Stimulated activated memory B cell treated with anti-CD40 and anti-IgM and Interleukin-4, amounts not matched to agents 10 μg/mL and 1 μg/mL and 100 μg/mL, for 72 hours (primary cell): ENCODE data around the gene VPS33A.
"Not testable (repeated sequence)": the region's sequence is repeated elsewhere in the genome, so short reads cannot be mapped to it uniquely, and the experiment has no call there.

ENCODE experiments used
- ATAC-seq: fragments of 150-1000 bp; cut with Tn5 transposase; 2 replicates; pipeline ENCODE4 v1.10.0; 2021
- H3K27ac Mint-ChIP-seq: one replicate; pipeline ENCODE4 v1.8.0; 2022; ENCODE audit warnings: mild to moderate bottlenecking, mixed read lengths
- H3K27me3 Mint-ChIP-seq: one replicate; pipeline ENCODE4 v1.8.0; 2022; ENCODE audit warnings: mixed read lengths
- H3K36me3 Mint-ChIP-seq: one replicate; pipeline ENCODE4 v1.8.0; 2022; ENCODE audit warnings: mixed read lengths
- H3K4me1 Mint-ChIP-seq: one replicate; pipeline ENCODE4 v1.8.0; 2022; ENCODE audit warnings: mixed read lengths
- H3K4me3 Mint-ChIP-seq: one replicate; pipeline ENCODE4 v1.8.0; 2022; ENCODE audit warnings: mild to moderate bottlenecking, moderate library complexity, mixed read lengths
- H3K9me3 Mint-ChIP-seq: one replicate; pipeline ENCODE4 v1.8.0; 2022; ENCODE audit warnings: mixed read lengths

VPS33A gene

GRCh38 chr12:122282061-122282460 lies 15.8 kb upstream of the VPS33A start:
- H3K4me1 Mint-ChIP-seq, result no peaks in the 10 kb centered on the region
- no peaks in the 10 kb centered on the region for H3K9me3 Mint-ChIP-seq
- no peak overlapping the region for H3K27ac Mint-ChIP-seq
- H3K27me3 Mint-ChIP-seq, result no peaks in the 10 kb centered on the region
- no peak overlapping the region for H3K4me3 Mint-ChIP-seq
- H3K36me3 Mint-ChIP-seq, result peaks cover 25% of the 10 kb centered on the region
- ATAC-seq, result no peak

- H3K4me1 Mint-ChIP-seq, result no peaks in the 10 kb centered on the region
- no peaks in the 10 kb centered on the region for H3K27me3 Mint-ChIP-seq
- H3K36me3 Mint-ChIP-seq, result peaks cover 45% of the 10 kb centered on the region
- H3K9me3 Mint-ChIP-seq, result no peaks in the 10 kb centered on the region
- no peak overlapping the region for H3K27ac Mint-ChIP-seq
- no peak for ATAC-seq
- no peak overlapping the region for H3K4me3 Mint-ChIP-seq
These were observed 9.9 kb upstream of the VPS33A start for GRCh38 chr12:122276242-122276641.

- Mint-ChIP-seq H3K27me3 (no peaks in the 10 kb centered on the region), H3K27ac (no peak overlapping the region), H3K4me1 (no peaks in the 10 kb centered on the region), H3K36me3 (peaks cover 45% of the 10 kb centered on the region), H3K4me3 (no peak overlapping the region), H3K9me3 (no peaks in the 10 kb centered on the region)
- no peak for ATAC-seq
These were observed 9.2 kb upstream of the VPS33A start for GRCh38 chr12:122275459-122275858.

- H3K4me1 Mint-ChIP-seq, result peaks cover 6% of the 10 kb centered on the region
- no peaks in the 10 kb centered on the region for H3K9me3 Mint-ChIP-seq
- no peaks in the 10 kb centered on the region for H3K27me3 Mint-ChIP-seq
- peak overlapping the region; percentile 98 for H3K27ac Mint-ChIP-seq
- H3K36me3 Mint-ChIP-seq, result peaks cover 12% of the 10 kb centered on the region
- H3K4me3 Mint-ChIP-seq, result peak overlapping the region; percentile 91
- peak; percentile 74 for ATAC-seq
These were observed 436 bp downstream of the VPS33A start for GRCh38 chr12:122265886-122266229.

- Mint-ChIP-seq H3K27ac (peak overlapping the region; percentile 98), H3K36me3 (peaks cover 15% of the 10 kb centered on the region), H3K4me3 (peak overlapping the region; percentile 91), H3K27me3 (no peaks in the 10 kb centered on the region), H3K9me3 (no peaks in the 10 kb centered on the region), H3K4me1 (peaks cover 6% of the 10 kb centered on the region)
- ATAC-seq, result peak; percentile 3
These were observed 818 bp downstream of the VPS33A start for GRCh38 chr12:122265476-122265875.

- ATAC-seq, H3K27ac Mint-ChIP-seq, H3K27me3 Mint-ChIP-seq, H3K4me1 Mint-ChIP-seq, H3K4me3 Mint-ChIP-seq, H3K9me3 Mint-ChIP-seq: not testable (repeated sequence)
- peaks cover 47% of the 10 kb centered on the region for H3K36me3 Mint-ChIP-seq
These were observed 5.6 kb downstream of the VPS33A start for GRCh38 chr12:122260735-122261134.

- ATAC-seq, H3K27me3 Mint-ChIP-seq, H3K4me1 Mint-ChIP-seq, H3K27ac Mint-ChIP-seq, H3K4me3 Mint-ChIP-seq, H3K9me3 Mint-ChIP-seq: not testable (repeated sequence)
- peaks cover 47% of the 10 kb centered on the region for H3K36me3 Mint-ChIP-seq
These were observed 7.4 kb downstream of the VPS33A start for GRCh38 chr12:122258939-122259338.

GRCh38 chr12:122258462-122258861 lies 7.8 kb downstream of the VPS33A start:
- peaks cover 46% of the 10 kb centered on the region for H3K36me3 Mint-ChIP-seq
- not testable (repeated sequence) for H3K27ac Mint-ChIP-seq, H3K9me3 Mint-ChIP-seq, ATAC-seq, H3K4me3 Mint-ChIP-seq, H3K4me1 Mint-ChIP-seq, H3K27me3 Mint-ChIP-seq

GRCh38 chr12:122250536-122250935 lies 15.8 kb downstream of the VPS33A start:
- Mint-ChIP-seq H3K27me3 (no peaks in the 10 kb centered on the region), H3K4me1 (peaks cover 6% of the 10 kb centered on the region), H3K27ac (no peak overlapping the region), H3K36me3 (peaks cover 35% of the 10 kb centered on the region), H3K4me3 (no peak overlapping the region), H3K9me3 (no peaks in the 10 kb centered on the region)
- ATAC-seq, result no peak

- H3K27me3 Mint-ChIP-seq, result no peaks in the 10 kb centered on the region
- ATAC-seq, result no peak
- H3K9me3 Mint-ChIP-seq, result no peaks in the 10 kb centered on the region
- no peak overlapping the region for H3K27ac Mint-ChIP-seq
- H3K36me3 Mint-ChIP-seq, result peaks cover 35% of the 10 kb centered on the region
- H3K4me1 Mint-ChIP-seq, result peaks cover 6% of the 10 kb centered on the region
- no peak overlapping the region for H3K4me3 Mint-ChIP-seq
These were observed 16.2 kb downstream of the VPS33A start for GRCh38 chr12:122250047-122250446.

GRCh38 chr12:122245553-122245952 lies 20.7 kb downstream of the VPS33A start:
- peaks cover 58% of the 10 kb centered on the region for H3K36me3 Mint-ChIP-seq
- no peaks in the 10 kb centered on the region for H3K27me3 Mint-ChIP-seq
- ATAC-seq, result no peak
- no peak overlapping the region for H3K4me3 Mint-ChIP-seq
- H3K27ac Mint-ChIP-seq, result no peak overlapping the region
- no peaks in the 10 kb centered on the region for H3K4me1 Mint-ChIP-seq
- H3K9me3 Mint-ChIP-seq, result no peaks in the 10 kb centered on the region

- H3K4me3 Mint-ChIP-seq, result no peak overlapping the region
These were observed 21.5 kb downstream of the VPS33A start for GRCh38 chr12:122244565-122245371.

GRCh38 chr12:122243965-122244364 lies 22.3 kb downstream of the VPS33A start:
- no peaks in the 10 kb centered on the region for H3K9me3 Mint-ChIP-seq
- no peaks in the 10 kb centered on the region for H3K4me1 Mint-ChIP-seq
- ATAC-seq, result no peak
- peaks cover 59% of the 10 kb centered on the region for H3K36me3 Mint-ChIP-seq
- H3K4me3 Mint-ChIP-seq, result no peak overlapping the region
- H3K27ac Mint-ChIP-seq, result no peak overlapping the region
- no peaks in the 10 kb centered on the region for H3K27me3 Mint-ChIP-seq

More at GRCh38 chr12:122244565-122245371, 21.5 kb downstream of the VPS33A start:
- H3K27me3 Mint-ChIP-seq, result no peaks in the 10 kb centered on the region
- ATAC-seq, result no peak
- no peaks in the 10 kb centered on the region for H3K9me3 Mint-ChIP-seq
- H3K4me1 Mint-ChIP-seq, result no peaks in the 10 kb centered on the region
- peaks cover 58% of the 10 kb centered on the region for H3K36me3 Mint-ChIP-seq
- no peak overlapping the region for H3K27ac Mint-ChIP-seq

GRCh38 chr12:122238861-122239260 lies 27.4 kb downstream of the VPS33A start:
- no peak for ATAC-seq
- no peaks in the 10 kb centered on the region for H3K4me1 Mint-ChIP-seq
- no peak overlapping the region for H3K27ac Mint-ChIP-seq
- no peak overlapping the region for H3K4me3 Mint-ChIP-seq
- no peaks in the 10 kb centered on the region for H3K9me3 Mint-ChIP-seq
- H3K27me3 Mint-ChIP-seq, result no peaks in the 10 kb centered on the region
- H3K36me3 Mint-ChIP-seq, result peaks cover 60% of the 10 kb centered on the region

GRCh38 chr12:122235741-122236140 lies 30.6 kb downstream of the VPS33A start:
- Mint-ChIP-seq H3K9me3 (no peaks in the 10 kb centered on the region), H3K4me3 (no peak overlapping the region), H3K36me3 (peaks cover 59% of the 10 kb centered on the region), H3K27ac (no peak overlapping the region), H3K27me3 (no peaks in the 10 kb centered on the region), H3K4me1 (no peaks in the 10 kb centered on the region)
- ATAC-seq, result no peak

GRCh38 chr12:122232691-122233090 lies 33.6 kb downstream of the VPS33A start:
- H3K36me3 Mint-ChIP-seq, result peaks cover 54% of the 10 kb centered on the region
- H3K27ac Mint-ChIP-seq, result no peak overlapping the region

More at GRCh38 chr12:122232691-122233090, 33.6 kb downstream of the VPS33A start:
- ATAC-seq, result no peak
- Mint-ChIP-seq H3K27me3 (no peaks in the 10 kb centered on the region), H3K4me1 (no peaks in the 10 kb centered on the region), H3K4me3 (no peak overlapping the region), H3K9me3 (no peaks in the 10 kb centered on the region)
